Measurements from ENCODE around the gene PPFIA1.

DNA sequence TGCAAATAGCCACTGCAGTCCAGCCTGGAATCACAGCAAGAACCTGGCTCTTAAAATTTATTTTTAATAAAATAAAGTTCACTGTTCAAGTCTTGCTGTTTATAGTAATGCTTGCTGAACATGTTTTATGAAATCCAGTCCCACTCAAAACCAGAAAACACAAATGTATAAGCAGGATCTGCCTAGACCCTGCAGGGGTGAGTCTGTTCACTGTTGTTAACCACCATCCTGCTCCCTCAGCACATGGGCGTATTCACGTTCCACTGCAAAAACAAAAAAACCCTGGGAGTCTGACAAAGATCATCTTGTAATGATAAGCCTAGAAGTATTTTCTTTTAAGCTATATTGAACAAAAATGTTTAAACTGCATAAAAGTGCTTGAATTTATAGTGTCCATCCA lies 82.8 kb downstream of the PPFIA1 start:
- TF ChIP-seq CTCF (IDR thresholded peaks at IDR 0.05; ENCODE audit: insufficient read depth, low read length, poor library complexity, severe bottlenecking) = no peak
- TF ChIP-seq EZH2phosphoT487 (conservative IDR thresholded peaks at IDR 0.05; ENCODE audit: low read length) = no peak
